ENCODE measurements around the gene CABLES1.
"Not testable (repeated sequence)": the region's sequence is repeated elsewhere in the genome, so short reads cannot be mapped to it uniquely, and the experiment has no call there.

Gene CABLES1
- 0 to 3.1 (median 2.0) reads per million in 18 experiments for total RNA-seq

GRCh38 chr18:23134780-23135549 lies at the start of gene CABLES1:
TSS of gene CABLES1 (plus strand) at chr18:23135485. CDS start at chr18:23135763, 278 bp downstream.
- DNase-seq: peak in 1 of 2 donors; percentile 20

DNA sequence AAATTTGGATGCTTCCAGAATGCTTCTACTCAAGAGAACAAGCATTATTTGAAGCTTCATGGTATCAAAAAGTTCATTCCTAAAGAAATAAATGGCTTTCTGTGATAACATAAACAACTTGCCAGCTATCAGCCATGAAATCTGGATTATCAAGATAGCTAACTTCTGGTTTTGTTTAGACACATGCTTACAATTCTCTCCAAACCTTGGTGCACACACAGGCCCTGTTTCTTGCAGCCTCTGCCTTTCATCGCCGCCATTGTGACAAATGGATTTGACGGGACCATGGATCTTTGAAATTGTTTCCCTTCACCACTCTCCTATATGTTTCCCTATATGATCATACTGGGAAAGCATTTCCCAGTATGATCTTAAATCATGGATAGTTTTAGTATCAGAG lies 47.9 kb upstream of the CABLES1 start:
- DNase-seq: no peak

DNA sequence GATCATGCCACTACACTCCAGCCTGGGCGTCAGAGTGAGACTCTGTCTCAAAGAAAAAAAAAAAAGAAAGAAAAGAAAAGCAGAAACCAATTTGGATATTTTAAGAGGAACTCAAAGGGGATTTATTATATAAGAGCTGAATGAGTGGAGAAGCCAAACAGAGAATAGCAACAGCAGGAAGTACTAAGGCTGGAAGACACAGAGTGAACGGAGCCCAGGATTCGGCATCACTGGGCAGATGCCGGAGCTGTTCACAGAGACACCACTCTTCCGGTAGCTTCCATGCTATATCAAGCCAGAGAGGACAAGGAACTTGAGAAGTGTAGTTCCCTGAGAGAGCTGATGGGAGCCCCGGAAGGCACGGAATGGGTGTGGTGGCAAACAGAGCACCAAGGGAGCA lies 47.0 kb upstream of the CABLES1 start:
- DNase-seq: peak in 1 of 2 donors; percentile 25

- peak; percentile 59 to 84 for DNase-seq
Measured at GRCh38 chr18:23091017-23091993, 44.0 kb upstream of the CABLES1 start.

GRCh38 chr18:23092121-23092520 lies 43.2 kb upstream of the CABLES1 start:
- no peak for DNase-seq

DNA sequence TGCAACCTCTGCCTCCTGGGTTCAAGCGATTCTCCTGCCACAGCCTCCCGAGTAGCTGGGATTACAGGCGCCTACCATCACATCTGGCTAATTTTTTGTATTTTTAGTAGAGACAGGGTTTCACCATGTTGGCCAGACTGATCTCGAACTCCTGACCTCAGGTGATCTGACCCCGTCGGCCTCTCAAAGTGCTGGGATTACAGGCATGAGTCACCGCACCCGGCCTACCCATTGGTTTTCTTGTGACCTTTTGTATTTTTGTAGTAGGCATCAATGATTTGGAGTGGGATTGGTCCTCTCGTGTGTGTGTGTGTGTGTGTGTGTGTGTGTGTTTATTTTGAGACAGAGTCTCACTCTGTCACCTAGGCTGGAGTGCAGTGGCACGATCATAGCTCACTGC lies 42.2 kb upstream of the CABLES1 start:
- DNase-seq: not testable (repeated sequence)

DNA sequence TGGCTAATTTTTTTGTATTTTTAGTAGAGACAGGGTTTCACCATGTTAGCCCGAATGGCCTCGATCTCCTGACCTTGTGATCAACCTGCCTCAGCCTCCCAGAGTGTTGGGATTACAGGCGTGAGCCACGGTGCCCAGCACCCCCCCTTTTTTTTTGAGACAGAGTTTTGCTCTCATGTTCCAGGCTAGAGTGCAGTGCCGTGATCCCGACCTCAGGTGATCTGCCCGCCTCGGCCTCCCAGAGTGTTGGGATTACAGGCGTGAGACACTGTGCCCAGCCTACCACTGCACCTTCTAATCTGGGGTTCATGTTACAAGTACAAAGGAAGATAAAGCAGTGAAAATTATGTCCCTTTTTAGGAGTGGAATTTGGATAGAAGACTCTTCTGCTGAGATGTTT lies 41.5 kb upstream of the CABLES1 start:
- DNase-seq: no peak

GRCh38 chr18:23094411-23095190 lies 40.7 kb upstream of the CABLES1 start:
- DNase-seq: no peak

DNA sequence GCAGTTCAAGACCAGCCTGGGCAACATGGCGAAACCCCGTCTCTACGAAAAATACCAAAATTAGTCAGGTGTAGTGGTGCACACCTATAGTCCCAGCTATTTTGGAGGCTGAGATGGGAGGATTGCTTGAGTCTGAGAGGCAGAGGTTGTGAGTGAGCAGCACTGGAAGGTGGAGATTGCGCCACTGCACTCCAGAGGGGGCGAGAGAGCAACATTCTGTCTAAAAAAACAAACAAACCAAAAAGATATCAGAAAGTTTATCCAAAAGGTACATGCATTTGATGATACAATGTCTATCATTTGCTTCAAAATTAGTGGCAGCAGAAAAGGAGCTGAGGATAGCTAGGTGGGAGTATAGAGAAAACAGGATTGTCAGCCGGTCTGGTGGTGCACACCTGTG lies 39.8 kb upstream of the CABLES1 start:
- no peak for DNase-seq

GRCh38 chr18:23097016-23097415 lies 38.3 kb upstream of the CABLES1 start:
- DNase-seq: not testable (repeated sequence)

- DNase-seq: no peak
Measured at GRCh38 chr18:23099621-23100020, 35.7 kb upstream of the CABLES1 start.

DNA sequence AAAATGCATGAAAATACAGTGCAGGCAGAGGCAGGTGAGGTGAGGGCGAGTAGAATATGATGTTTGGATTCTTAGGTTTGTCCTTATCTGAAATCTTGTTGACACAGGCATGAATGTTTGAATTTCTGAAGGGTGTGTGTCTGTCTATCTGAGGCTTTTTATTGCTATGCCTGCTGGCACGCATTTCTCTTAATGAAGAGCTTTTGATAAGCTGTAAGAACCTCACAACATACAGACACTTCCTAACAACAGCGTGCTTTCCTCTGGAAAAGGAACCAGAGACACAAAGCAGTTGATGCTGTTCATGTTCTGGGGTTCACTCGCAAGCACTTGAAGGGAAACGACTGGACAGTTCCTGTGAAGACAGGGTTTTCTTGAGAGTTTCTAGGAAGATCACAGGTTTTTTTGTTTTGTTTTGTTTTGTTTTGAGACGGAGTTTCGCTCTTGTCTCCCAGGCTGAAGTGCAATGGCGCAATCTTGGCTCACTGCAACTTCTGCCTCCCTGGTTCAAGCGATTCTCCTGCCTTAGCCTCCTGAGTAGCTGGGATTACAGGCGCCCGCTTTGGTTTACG lies 33.3 kb upstream of the CABLES1 start:
- DNase-seq: no peak

- DNase-seq: no peak
Measured at GRCh38 chr18:23102493-23103261, 32.6 kb upstream of the CABLES1 start.

- no peak for DNase-seq
Measured at GRCh38 chr18:23103449-23103848, 31.8 kb upstream of the CABLES1 start.

DNA sequence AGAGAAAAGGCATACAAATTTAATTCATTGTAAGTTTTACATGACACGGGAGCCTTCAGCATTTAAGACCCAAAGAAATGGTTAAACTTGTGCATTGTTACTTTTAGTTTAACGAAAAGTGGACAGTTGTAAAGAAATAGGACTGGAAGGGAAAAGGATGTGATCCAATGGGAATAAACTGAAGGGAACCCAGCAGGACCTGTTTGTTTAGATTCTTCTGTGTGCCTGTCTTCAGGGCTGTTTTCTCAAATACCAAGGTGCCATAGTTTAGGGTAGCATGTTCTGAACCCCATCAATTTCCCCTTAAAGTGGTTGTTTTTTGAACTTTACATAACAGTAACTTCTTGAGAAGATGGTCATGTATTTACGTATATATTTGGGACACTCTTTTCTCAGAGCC lies 30.3 kb upstream of the CABLES1 start:
- DNase-seq: no peak

- peak; percentile 47 to 53 for DNase-seq
Measured at GRCh38 chr18:23105581-23106219, 29.6 kb upstream of the CABLES1 start.

DNA sequence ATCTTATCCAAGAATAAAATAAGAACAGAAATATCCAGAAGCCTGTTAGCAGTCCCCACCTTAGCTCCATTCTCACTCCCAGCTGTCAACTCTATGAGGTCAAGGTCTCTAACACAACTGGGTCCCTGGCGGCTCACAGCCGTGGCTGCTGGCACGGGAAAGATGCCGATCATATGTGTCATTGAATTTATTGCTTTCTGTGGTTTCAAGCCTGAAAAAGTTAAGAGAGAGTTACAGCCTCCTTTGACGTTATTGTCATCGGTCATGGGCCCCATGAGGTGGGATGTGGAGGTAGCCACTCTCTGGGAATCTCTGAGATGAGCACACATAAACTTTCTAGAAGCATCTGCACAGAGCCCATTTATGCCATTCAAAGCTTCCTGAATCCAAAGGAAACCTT lies 28.7 kb upstream of the CABLES1 start:
- no peak for DNase-seq

DNA sequence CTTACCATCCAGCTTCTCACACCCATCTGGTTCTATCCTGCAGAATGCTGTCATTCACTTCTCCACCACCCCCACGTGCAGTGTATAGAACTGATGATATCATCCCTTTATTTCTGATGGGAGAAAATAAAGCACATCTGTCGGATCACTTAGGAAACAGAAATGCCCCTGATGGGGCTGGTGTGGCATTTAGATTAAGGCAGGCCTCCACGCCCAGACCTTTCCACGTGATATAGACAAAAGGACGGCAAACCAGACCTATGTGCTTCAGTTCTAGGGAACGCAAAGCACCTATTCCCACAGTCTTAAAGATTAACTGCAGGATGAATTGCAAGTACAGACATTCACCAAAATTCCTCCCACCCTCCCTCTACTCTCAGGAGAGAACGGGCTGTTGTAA lies 27.6 kb upstream of the CABLES1 start:
- no peak for DNase-seq

- DNase-seq: no peak
Measured at GRCh38 chr18:23108496-23108895, 26.8 kb upstream of the CABLES1 start.

GRCh38 chr18:23109163-23109562 lies 26.1 kb upstream of the CABLES1 start:
- DNase-seq: not testable (repeated sequence)

- no peak for DNase-seq
Measured at GRCh38 chr18:23113576-23113975, 21.7 kb upstream of the CABLES1 start.

Data from inflammatory macrophage (primary cell).